HCT116 (cell line): Measurements from ENCODE around the gene AMOTL1. TPM values are rescaled to one million over a fixed set of nuclear protein-coding genes. Genes with fewer than 3 reads are reported as not detected.

Experiments
- ATAC-seq: fragments of 200-7000 bp; cut with Tn5 transposase; 2 replicates; pipeline ENCODE4 v1.9.1; 2020; ENCODE audit warnings: mild to moderate bottlenecking, moderate library complexity
- BruUV-seq: library from RNA; stranded (reverse); fragments of 400-500 nt; replicated peaks from 2 replicates; lab custom pipeline; 2021; lab: Mats Ljungman, UMichigan
- CTCF ChIA-PET: fragments of 300-600 bp; sonication (Branson Sonifier 250); formaldehyde crosslinking; loops from one replicate; lab custom pipeline; 2021; ENCODE audit warnings: antibody characterized with exemption; lab: Charles Lee
- POLR2A ChIA-PET: fragments of 300-600, 350-600 bp; sonication (Branson Sonifier 250); formaldehyde crosslinking; loops from one replicate; lab custom pipeline; 2021; ENCODE audit warnings: antibody characterized with exemption; lab: Charles Lee
- RAD21 ChIA-PET, 2 experiments: fragments of 300-600 bp; sonication (Branson Sonifier 250); formaldehyde crosslinking; loops; one replicate each; lab custom pipeline; 2023; ENCODE audit warnings: low total read pairs in 2 of 2; ENCODE audit not compliant: uncharacterized antibody in 2 of 2, unreplicated experiment in 2 of 2, low non-redundant PET in 1 of 2; lab: Charles Lee
- DNase-seq: peaks from one replicate; pipeline ENCODE4 v3.0.0-alpha.2; 2010; ENCODE audit warnings: low read depth, low spot score
- H2AFZ ChIP-seq: fragments of 200-600 bp; shearing (Covaris generic), sonication (generic); 2 replicates; pipeline ENCODE4 v1.6.1; 2017; ENCODE audit warnings: low read depth, mixed run types, mixed read lengths, antibody characterized with exemption, low read length; ENCODE audit not compliant: poor library complexity, severe bottlenecking
- H3K27ac ChIP-seq: 2 replicates; pipeline ENCODE4 v1.5.1; 2012; ENCODE audit warnings: low read depth, low read length
- H3K27me3 ChIP-seq: fragments of 200-600 bp; sonication (generic); 2 replicates; pipeline ENCODE4 v1.6.1; 2016; ENCODE audit warnings: mixed run types, low read length, mixed read lengths; ENCODE audit not compliant: insufficient read depth
- H3K36me3 ChIP-seq, 2 experiments: fragments of 200-500 bp in 1 of 2; fragments of 200-600 bp in 1 of 2; sonication (Bioruptor generic) in 1 of 2; sonication (generic) in 1 of 2; 2 replicates each; pipeline versions ENCODE4 v1.5.1 to v1.6.1; 2014 to 2016; ENCODE audit warnings: low read length in 2 of 2, inconsistent platforms in 1 of 2, mixed read lengths in 1 of 2, mixed run types in 1 of 2; ENCODE audit not compliant: insufficient read depth in 2 of 2, control insufficient read depth in 1 of 2
- H3K4me1 ChIP-seq, 2 experiments: fragments of 200-600 bp in 1 of 2; sonication (generic) in 1 of 2; 2 replicates each; pipeline versions ENCODE4 v1.5.1 to v1.6.1; 2012 to 2017; ENCODE audit warnings: low read length in 2 of 2, inconsistent platforms in 1 of 2, mild to moderate bottlenecking in 1 of 2, mixed read lengths in 1 of 2, mixed run types in 1 of 2, moderate library complexity in 1 of 2; ENCODE audit not compliant: insufficient read depth in 2 of 2, control insufficient read depth in 1 of 2
- H3K4me2 ChIP-seq: fragments of 200-600 bp; sonication (generic); 2 replicates; pipeline ENCODE4 v1.6.1; 2017; ENCODE audit warnings: mixed run types, low read length, mixed read lengths
- H3K4me3 ChIP-seq, 2 experiments: fragments of 200-600 bp in 1 of 2; sonication (generic) in 1 of 2; replicated peaks in 1 of 2; 2 replicates each; pipeline ENCODE4 v1.5.1; 2011 to 2016; ENCODE audit warnings: low read length in 2 of 2, control low read depth in 1 of 2, low read depth in 1 of 2, mild to moderate bottlenecking in 1 of 2, mixed read lengths in 1 of 2, mixed run types in 1 of 2
- H3K79me2 ChIP-seq: fragments of 200-600 bp; sonication (generic); 2 replicates; pipeline ENCODE4 v1.6.1; 2017; ENCODE audit warnings: mild to moderate bottlenecking, mixed run types, low read length, moderate library complexity, mixed read lengths; ENCODE audit not compliant: insufficient read depth
- H3K9ac ChIP-seq: fragments of 200-600 bp; sonication (generic); 2 replicates; pipeline ENCODE4 v1.6.1; 2016; ENCODE audit warnings: low read length, mixed read lengths
- H3K9me2 ChIP-seq: fragments of 200-600 bp; sonication (generic), shearing (Covaris generic); 2 replicates; pipeline ENCODE4 v1.6.1; 2017; ENCODE audit warnings: mixed run types, mild to moderate bottlenecking, moderate library complexity; ENCODE audit not compliant: insufficient read depth
- H3K9me3 ChIP-seq, 2 experiments: fragments of 200-500 bp in 1 of 2; fragments of 200-600 bp in 1 of 2; sonication (Bioruptor generic) in 1 of 2; sonication (generic) in 1 of 2; 2 replicates each; pipeline ENCODE4 v1.6.1; 2014 to 2017; ENCODE audit warnings: low read length in 2 of 2, mixed read lengths in 2 of 2, inconsistent platforms in 1 of 2, low read depth in 1 of 2, mild to moderate bottlenecking in 1 of 2, mixed run types in 1 of 2, moderate library complexity in 1 of 2; ENCODE audit not compliant: control insufficient read depth in 1 of 2, insufficient read depth in 1 of 2
- H4K20me1 ChIP-seq: fragments of 200-600 bp; sonication (generic), shearing (Covaris generic); 2 replicates; pipeline ENCODE4 v1.6.1; 2017; ENCODE audit warnings: mixed run types, mild to moderate bottlenecking, moderate library complexity; ENCODE audit not compliant: insufficient read depth
- CBX3 ChIP-seq: IDR thresholded peaks from 2 replicates; pipeline ENCODE4 v1.6.1; 2012; ENCODE audit warnings: low read depth
- EGR1 ChIP-seq: IDR thresholded peaks from 2 replicates; pipeline ENCODE4 v1.6.1; 2012; ENCODE audit warnings: low read depth
- ELF1 ChIP-seq: IDR thresholded peaks from 2 replicates; pipeline ENCODE4 v1.6.1; 2012; ENCODE audit warnings: low read depth, borderline replicate concordance
- EZH2phosphoT487 ChIP-seq: fragments of 200-600 bp; IDR thresholded peaks from 2 replicates; pipeline ENCODE4 v1.6.1; 2018; ENCODE audit warnings: antibody characterized with exemption, borderline replicate concordance
- FOSL1 ChIP-seq: IDR thresholded peaks from 2 replicates; pipeline ENCODE4 v1.6.1; 2012; ENCODE audit warnings: low read depth
- JUND ChIP-seq: IDR thresholded peaks from 2 replicates; pipeline ENCODE4 v1.6.1; 2012
- POLR2A ChIP-seq: IDR thresholded peaks from 2 replicates; pipeline ENCODE4 v1.7.0; 2011; ENCODE audit warnings: borderline replicate concordance; ENCODE audit not compliant: insufficient read depth, insufficient read length; ENCODE audit errors: extremely low read depth
- POLR2AphosphoS5 ChIP-seq: IDR thresholded peaks from 2 replicates; pipeline ENCODE4 v1.6.1; 2011; ENCODE audit warnings: mild to moderate bottlenecking, low read depth, low read length, moderate library complexity
- RAD21 ChIP-seq: IDR thresholded peaks from 2 replicates; pipeline ENCODE4 v1.6.1; 2012; ENCODE audit warnings: low read depth, mild to moderate bottlenecking
- SIN3A ChIP-seq: IDR thresholded peaks from 2 replicates; pipeline ENCODE4 v1.6.1; 2012; ENCODE audit warnings: low read depth
- SP1 ChIP-seq: IDR thresholded peaks from 2 replicates; pipeline ENCODE4 v1.6.1; 2012; ENCODE audit warnings: low read depth
- SRF ChIP-seq: IDR thresholded peaks from 2 replicates; pipeline ENCODE4 v1.6.1; 2012; ENCODE audit warnings: low read depth
- TCF7L2 ChIP-seq: IDR thresholded peaks from 2 replicates; pipeline ENCODE4 v1.7.0; 2011; ENCODE audit warnings: borderline replicate concordance, inconsistent platforms; ENCODE audit not compliant: insufficient read depth, insufficient read length; ENCODE audit errors: extremely low read depth
- YY1 ChIP-seq: IDR thresholded peaks from 2 replicates; pipeline ENCODE4 v1.6.1; 2011; ENCODE audit warnings: low read length, low read depth, moderate library complexity, mild to moderate bottlenecking; ENCODE audit not compliant: insufficient replicate concordance; ENCODE audit errors: extremely low read depth
- intact Hi-C: fragments of 100-400 bp; cut with micrococcal nuclease; formaldehyde crosslinking; loops from 2 replicates; pipeline ENCODE4 v1.10.0; 2022
- total RNA-seq: library from RNA; stranded (reverse); gene quantifications from one replicate; pipeline ENCODE4 v1.2.1, GENCODE V29; 2021; ENCODE audit not compliant: unreplicated experiment
- TF ChIP-seq, protein P1 (sequence below): IDR thresholded peaks from 2 replicates; pipeline ENCODE4 v1.6.1; 2012
- TF ChIP-seq, protein P2 (sequence below): IDR thresholded peaks from 2 replicates; pipeline ENCODE4 v1.6.1; 2011; ENCODE audit warnings: mild to moderate bottlenecking, low read length, moderate library complexity; ENCODE audit not compliant: insufficient replicate concordance; ENCODE audit errors: extremely low read depth

The AMOTL1 gene
- total RNA-seq, 1 experiment from 2014 or later, result 27.6 TPM

- Histone ChIP-seq H3K79me2 (no peaks in the 10 kb centered on the region), H4K20me1 (no peaks in the 10 kb centered on the region), H3K27ac (no peak overlapping the region), H3K36me3 (no peaks in the 10 kb centered on the region), H3K9ac (no peak overlapping the region), H2AFZ (no peak overlapping the region), H3K4me1 (peaks cover 0 to 24% of the 10 kb centered on the region in 2 experiments; a peak in 1 of 4 replicates), H3K4me3 (no peak overlapping the region), H3K4me2 (peak overlapping the region; percentile 30; the same call in 1 of the 2 replicates), H3K9me3 (no peaks in the 10 kb centered on the region), H3K27me3 (no peaks in the 10 kb centered on the region), H3K9me2 (no peaks in the 10 kb centered on the region)
- RAD21 ChIA-PET, result no interaction called here
- no TSS peak for BruUV-seq
- no peak for DNase-seq
- peak; percentile 64; the same call in 1 of the 2 replicates for ATAC-seq
- CTCF ChIA-PET, result no interaction called here
- POLR2A ChIA-PET, result no interaction called here
- no peak for TF ChIP-seq FOSL1
- TF ChIP-seq SIN3A, result no peak
- TF ChIP-seq POLR2AphosphoS5, result no peak
- TF ChIP-seq EZH2phosphoT487, result no peak
- TF ChIP-seq POLR2A, result no peak
- TF ChIP-seq RAD21, result no peak
- no peak for TF ChIP-seq SRF
- intact Hi-C loops, result no loop called here
Observed at GRCh38 chr11:94747146-94747545, 21.0 kb upstream of the AMOTL1 start.

DNA sequence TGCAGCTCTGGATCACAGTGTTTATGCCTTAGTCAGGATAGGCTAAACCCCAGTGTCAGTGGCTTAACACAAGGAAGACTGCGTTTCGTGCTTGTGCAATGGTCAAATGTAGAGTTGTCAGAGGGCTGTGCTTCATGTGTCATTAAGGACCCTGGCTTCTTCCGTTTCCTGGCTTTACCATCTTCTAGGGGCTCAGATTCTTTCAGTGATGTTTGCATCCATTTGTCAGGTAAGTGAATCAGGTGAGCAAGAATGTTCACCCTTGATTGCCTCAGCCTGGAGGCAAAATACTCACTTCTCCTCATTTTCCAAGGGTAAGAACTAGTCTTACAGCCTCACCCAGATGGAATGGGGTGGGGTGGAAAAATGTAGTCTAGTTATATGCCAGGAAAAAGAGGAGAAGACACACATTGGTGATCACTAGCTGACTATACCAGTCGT lies 20.5 kb upstream of the AMOTL1 start:
- no peak overlapping the region for H3K4me3 ChIP-seq
- no peak overlapping the region for H3K27ac ChIP-seq

More for the DNA sequence above, 20.5 kb upstream of the AMOTL1 start:
- Histone ChIP-seq H2AFZ (no peak overlapping the region), H3K36me3 (no peaks in the 10 kb centered on the region), H3K9ac (no peak overlapping the region), H3K4me2 (peak overlapping the region; percentile 21; the same call in 1 of the 2 replicates), H3K9me3 (no peaks in the 10 kb centered on the region), H3K9me2 (no peaks in the 10 kb centered on the region), H3K4me1 (peaks cover 0 to 24% of the 10 kb centered on the region in 2 experiments; a peak in 1 of 4 replicates), H4K20me1 (no peaks in the 10 kb centered on the region), H3K79me2 (no peaks in the 10 kb centered on the region), H3K27me3 (no peaks in the 10 kb centered on the region)
- ChIA-PET CTCF (no interaction called here), POLR2A (no interaction called here), RAD21 (no interaction called here)
- intact Hi-C loops, result no loop called here
- no peak for ATAC-seq
- TF ChIP-seq, protein P1, sequence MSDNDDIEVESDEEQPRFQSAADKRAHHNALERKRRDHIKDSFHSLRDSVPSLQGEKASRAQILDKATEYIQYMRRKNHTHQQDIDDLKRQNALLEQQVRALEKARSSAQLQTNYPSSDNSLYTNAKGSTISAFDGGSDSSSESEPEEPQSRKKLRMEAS, result no peak
- no peak for TF ChIP-seq EGR1
- TF ChIP-seq POLR2A, result no peak
- TF ChIP-seq TCF7L2, result no peak
- TF ChIP-seq YY1, result no peak
- TF ChIP-seq EZH2phosphoT487, result no peak
- no peak for TF ChIP-seq SP1
- no peak for TF ChIP-seq RAD21
- TF ChIP-seq ELF1, result no peak
- no peak for TF ChIP-seq FOSL1
- TF ChIP-seq JUND, result no peak
- TF ChIP-seq, protein P2, sequence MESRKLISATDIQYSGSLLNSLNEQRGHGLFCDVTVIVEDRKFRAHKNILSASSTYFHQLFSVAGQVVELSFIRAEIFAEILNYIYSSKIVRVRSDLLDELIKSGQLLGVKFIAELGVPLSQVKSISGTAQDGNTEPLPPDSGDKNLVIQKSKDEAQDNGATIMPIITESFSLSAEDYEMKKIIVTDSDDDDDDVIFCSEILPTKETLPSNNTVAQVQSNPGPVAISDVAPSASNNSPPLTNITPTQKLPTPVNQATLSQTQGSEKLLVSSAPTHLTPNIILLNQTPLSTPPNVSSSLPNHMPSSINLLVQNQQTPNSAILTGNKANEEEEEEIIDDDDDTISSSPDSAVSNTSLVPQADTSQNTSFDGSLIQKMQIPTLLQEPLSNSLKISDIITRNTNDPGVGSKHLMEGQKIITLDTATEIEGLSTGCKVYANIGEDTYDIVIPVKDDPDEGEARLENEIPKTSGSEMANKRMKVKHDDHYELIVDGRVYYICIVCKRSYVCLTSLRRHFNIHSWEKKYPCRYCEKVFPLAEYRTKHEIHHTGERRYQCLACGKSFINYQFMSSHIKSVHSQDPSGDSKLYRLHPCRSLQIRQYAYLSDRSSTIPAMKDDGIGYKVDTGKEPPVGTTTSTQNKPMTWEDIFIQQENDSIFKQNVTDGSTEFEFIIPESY, result no peak
- no peak for TF ChIP-seq CBX3
- no TSS peak for BruUV-seq
- no peak for DNase-seq
